Loucy (cell line): Measurements from ENCODE around the gene PDZD7.

Source experiments
- CTCF ChIP-seq: fragments of 200-600 bp; sonication (generic); conservative IDR thresholded peaks from 2 replicates; pipeline ENCODE4 v1.5.1; 2014; ENCODE audit warnings: mild to moderate bottlenecking, antibody characterized with exemption, low read length
- EZH2phosphoT487 ChIP-seq: fragments of 200-600 bp; IDR thresholded peaks from 2 replicates; pipeline ENCODE4 v1.6.1; 2018; ENCODE audit warnings: antibody characterized with exemption, mild to moderate bottlenecking, moderate library complexity, borderline replicate concordance

DNA sequence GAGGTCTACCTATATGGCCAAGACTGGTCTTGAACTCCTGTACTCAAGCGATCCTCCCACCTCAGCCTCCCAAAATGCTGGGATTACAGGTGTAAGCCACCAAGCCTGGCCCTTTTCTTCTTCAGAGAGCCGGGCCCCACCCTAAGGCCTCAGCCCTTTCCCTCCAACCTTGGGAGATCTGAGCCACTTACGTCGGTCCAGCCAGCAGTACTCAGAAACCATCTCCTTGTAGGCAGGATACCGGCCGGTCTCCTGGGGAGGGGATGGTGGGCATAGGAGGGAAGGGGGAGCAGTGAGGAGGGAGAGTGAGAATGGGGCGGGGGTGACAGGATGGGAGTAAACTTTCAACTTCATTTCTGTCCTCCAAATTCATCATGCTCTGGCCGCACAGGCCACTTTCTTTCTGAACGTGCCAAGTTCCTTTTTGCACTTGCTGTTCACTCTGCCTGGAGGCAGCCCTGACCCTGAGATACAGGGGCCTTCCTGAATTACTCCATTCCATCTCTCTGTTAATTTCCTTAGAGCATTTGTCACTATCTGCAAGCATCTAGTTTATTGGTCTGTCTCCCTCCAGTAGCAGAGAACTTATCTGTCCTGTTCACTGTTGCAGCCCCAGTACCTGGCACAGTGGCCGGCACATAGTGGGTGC lies 10.4 kb downstream of the PDZD7 start:
- TF ChIP-seq CTCF (no peak), EZH2phosphoT487 (no peak)
